DMS 273 (cell line): ENCODE measurements around the gene NMBR.
"Not testable (repeated sequence)": the region's sequence is repeated elsewhere in the genome, so short reads cannot be mapped to it uniquely, and the experiment has no call there.

Source experiments
- DNase-seq: peaks from one replicate; lab custom pipeline; 2025; ENCODE audit not compliant: unreplicated experiment; lab: John Stamatoyannopoulos, UW

Gene NMBR

GRCh38 chr6:142155091-142155490 lies 8.2 kb upstream of the NMBR start:
- DNase-seq = no peak

DNA sequence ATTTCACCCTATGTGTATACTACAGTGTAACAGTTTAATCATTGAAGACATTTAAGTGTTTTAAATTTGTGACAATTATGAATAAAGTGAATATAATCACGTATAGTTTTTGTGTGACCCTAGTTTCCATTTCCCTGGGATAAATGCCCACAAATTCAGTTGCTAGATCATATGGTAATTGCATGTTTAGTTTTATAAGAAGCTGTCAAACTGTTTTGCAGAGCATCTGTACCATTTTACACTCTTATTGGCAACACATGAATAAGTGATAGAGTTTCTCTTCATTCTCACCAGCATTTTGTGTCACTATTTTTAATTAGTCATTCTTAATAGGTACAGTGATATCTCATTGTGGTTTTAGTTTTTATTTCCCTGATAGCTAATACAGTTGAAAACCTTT lies 7.4 kb upstream of the NMBR start:
- DNase-seq = no peak

DNA sequence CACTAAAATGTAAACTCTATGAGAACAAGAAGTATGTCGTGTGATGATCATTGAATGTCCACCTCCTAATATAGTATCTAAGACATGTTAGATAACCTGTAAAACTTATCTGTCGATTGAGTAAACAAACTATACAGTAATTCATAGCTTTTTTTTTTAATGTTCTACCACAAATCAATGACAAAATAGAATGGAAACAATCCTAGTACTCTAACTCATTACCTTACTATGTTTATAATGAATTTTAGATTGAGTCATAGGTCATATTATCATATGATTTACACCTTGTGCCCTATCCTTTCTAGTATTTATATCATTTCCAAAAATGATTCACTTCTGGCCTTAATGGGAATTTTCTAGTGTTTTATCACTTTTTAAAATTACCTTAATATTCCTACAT lies 6.3 kb upstream of the NMBR start:
- DNase-seq = no peak

DNA sequence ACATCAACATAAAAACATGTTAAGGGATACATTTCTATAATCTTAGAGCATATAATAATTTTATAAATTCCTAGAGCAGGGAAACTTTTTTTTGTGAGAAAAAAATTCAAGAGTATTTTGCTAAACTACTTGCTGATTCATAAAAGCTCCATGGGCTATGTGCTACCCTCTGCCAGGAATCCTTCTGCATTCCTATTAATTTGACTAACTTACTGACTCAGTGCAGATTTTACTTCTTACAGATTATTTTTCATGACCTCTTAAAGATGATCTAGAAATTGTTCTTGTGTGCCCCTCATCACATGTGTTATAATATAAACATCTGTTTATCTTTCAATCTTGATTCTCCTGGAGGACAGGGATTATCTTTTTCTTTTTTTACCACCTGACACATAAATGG lies 5.8 kb upstream of the NMBR start:
- no peak for DNase-seq

- DNase-seq = not testable (repeated sequence)
Observed at GRCh38 chr6:142141531-142141930, 5.4 kb downstream of the NMBR start.

- DNase-seq = no peak
Observed at GRCh38 chr6:142138876-142139275, 8.0 kb downstream of the NMBR start.

GRCh38 chr6:142132625-142133024 lies 14.3 kb downstream of the NMBR start, which contains the start of gene GJE1:
Gene GJE1, plus strand, starts transcription at chr6:142132925. Its CDS starts 234 bp downstream, at chr6:142133159.
- DNase-seq = no peak

GRCh38 chr6:142130814-142131213 lies 16.1 kb downstream of the NMBR start:
- no peak for DNase-seq

DNA sequence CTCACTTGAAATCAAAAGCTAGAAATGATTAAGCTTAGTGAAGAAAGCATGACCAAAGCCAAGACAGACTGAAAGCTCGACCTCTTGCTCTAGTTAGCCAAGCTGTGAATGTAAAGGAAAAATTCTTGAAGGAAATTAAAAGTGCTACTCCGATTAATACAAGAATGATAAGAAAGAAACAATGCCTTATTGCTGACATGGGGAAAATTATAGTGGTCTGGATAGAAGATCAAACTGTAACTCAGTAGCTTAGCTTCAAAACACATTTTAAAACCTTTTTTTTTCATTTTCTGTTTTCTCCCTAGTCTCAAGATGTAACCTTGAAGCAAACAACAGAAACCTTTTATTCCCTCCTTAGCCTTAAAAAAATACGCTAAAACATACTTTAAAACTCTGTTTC lies 25.6 kb downstream of the NMBR start:
- no peak for DNase-seq

DNA sequence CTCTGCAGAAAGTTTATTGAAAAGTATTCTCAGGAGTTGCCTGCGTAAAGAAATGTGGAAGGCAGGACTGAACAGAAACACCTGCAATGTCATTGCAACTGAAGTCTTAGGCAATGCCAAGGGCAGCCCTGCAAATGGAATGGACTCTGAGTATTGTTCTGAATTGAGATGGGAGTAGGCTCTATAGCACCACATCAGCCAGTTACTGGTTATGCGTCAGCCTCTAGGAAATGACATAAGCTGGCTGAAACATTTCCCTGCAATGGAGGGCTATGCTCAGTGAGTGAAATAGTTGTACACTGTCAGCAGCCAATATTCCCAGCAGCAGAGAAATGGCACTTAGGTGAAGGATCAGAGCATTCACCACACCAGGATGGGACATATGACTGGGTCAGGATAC lies 28.0 kb downstream of the NMBR start:
- DNase-seq = no peak

GRCh38 chr6:142118328-142118727 lies 28.6 kb downstream of the NMBR start:
- no peak for DNase-seq

DNA sequence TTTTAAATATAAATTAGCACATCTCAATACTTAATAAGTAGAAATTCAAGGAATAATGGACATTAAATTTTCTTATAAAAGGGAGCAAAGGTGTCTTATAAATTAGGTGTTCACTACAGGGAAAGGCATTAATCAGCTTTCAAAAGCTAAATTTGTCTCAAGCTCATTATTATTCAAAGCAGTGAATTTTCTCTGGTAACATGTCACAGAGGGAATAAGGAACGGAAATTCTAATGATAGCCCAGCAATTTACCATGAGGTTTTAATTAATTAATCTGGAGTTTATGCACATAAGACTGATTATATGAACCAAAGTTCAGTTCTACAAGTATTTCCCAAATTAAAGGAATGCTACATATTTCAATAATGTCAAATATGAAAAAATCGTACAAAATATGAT lies 29.6 kb downstream of the NMBR start:
- no peak for DNase-seq

DNA sequence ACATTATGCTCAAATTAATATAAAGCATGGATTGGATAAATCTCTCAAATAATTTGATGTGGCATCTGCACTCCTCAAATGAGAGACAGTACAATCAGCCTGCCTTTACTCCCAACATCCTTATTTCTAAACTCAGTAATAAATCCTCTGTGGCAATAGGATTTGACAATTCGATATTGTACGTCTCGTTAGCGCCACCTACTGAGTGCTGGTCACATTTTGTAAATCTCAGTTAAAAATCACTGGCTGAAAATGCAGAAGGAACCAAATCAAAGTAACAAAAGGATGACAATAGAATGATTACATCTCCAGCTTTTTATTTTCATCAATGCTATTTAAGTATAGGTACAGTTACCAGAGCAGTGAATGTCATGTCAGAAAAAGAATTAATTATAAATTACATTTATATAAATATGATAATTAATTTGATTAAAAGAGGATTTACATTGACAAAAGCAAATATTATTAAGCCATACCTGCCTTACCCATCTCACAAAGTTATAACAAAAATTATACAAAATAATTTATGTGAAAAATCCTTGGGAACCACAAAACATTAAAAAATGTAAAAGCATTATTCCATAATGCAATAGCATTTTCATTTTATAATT lies 34.4 kb downstream of the NMBR start:
- peak; percentile 85 for DNase-seq

DNA sequence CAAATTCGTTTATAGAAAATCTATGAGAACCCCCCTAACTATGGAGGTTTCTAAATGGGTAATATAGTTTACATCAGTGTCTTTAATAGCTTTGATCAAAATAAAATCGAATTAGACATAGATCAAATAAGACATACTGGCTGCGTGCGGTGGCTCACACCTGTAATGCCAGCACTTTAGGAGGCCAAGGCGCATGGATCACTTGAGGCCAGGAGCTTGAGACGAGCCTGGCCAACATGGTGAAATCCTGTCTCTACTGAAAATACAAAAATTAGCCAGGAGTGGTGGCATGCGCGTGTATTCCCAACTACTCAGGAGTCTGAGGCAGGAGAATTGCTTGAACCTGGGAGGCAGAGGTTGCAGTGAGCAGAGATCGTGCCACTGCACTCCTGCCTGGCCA lies 36.1 kb downstream of the NMBR start:
- not testable (repeated sequence) for DNase-seq

GRCh38 chr6:142104820-142105219 lies 42.1 kb downstream of the NMBR start:
- DNase-seq = not testable (repeated sequence)

- peak; percentile 2 for DNase-seq
Observed at GRCh38 chr6:142088858-142089216, 58.1 kb downstream of the NMBR start.

DNA sequence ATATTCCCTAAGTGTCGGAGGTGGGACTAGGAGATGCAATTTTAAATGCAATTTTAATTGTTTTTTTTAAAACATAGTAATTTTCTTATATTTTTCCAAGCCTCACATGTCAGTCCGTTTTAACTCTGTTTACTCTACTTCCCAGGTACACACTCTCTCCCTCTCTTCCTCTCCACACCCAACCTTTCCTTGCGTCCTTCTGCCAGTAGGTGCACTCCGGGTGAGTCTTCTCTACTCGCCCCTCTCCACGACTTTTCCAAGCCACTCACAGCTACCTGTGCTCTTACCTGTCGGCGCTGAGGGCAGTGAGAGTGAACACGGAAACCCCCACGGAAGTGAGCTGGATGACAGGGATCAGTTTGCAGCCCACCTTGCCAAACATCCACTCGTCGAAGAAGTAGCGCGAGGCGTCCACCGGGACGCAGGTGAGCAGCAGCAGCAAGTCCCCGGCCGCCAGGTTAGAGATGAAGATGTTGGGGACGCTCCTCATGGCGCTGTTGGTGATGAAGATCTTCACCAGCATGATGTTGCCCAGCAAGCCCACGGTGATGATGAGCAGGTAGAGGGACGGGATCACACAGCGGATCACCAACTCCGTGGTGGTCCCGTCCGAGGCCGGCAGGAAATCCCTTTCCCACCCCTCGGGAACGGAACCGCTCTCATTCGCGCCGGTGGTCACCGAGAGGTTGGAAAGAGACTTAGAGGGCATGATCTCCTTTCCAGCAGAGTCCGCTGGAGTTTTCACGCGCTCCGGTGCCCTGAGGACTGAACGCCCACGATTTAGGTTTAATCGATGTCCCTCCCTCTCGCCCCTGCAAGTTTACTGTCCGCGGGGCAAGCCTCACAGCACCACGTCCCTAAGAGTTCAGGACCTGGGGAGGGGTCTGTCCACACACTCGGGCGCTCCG lies 58.7 kb downstream of the NMBR start:
- DNase-seq = no peak

- DNase-seq = no peak
Observed at GRCh38 chr6:142079130-142079529, 67.8 kb downstream of the NMBR start.

DNA sequence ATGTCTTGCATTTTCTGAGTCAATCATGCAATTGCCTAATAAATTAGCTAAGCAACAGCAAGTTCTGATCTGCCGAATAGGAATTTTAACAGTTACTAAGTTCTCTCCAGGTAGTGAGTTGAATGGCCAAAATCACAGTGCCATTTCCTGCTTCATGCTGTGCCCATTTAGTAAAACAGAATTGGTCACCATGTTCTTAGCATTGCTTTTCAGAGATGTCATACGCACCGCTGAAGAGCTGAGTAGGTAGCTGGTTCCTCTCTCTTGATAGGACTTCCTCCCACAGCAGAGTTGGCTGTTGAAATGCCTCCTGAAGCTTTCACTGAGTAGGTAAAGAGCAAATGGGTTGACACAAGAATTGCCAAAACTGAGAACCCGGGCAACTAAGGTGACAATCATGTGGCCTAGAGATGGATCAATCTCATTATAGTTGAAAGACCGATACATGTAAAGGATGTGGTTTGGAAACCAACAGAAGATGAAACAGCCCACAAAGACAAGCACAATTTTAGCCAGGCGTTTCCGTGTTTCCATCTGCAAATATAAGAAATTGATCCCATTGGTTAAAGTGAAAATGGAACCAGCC lies 71.3 kb downstream of the NMBR start:
- DNase-seq = no peak

GRCh38 chr6:142074516-142074915 lies 72.4 kb downstream of the NMBR start:
- no peak for DNase-seq

GRCh38 chr6:142071981-142072380 lies 74.9 kb downstream of the NMBR start:
- peak; percentile 3 for DNase-seq

DNA sequence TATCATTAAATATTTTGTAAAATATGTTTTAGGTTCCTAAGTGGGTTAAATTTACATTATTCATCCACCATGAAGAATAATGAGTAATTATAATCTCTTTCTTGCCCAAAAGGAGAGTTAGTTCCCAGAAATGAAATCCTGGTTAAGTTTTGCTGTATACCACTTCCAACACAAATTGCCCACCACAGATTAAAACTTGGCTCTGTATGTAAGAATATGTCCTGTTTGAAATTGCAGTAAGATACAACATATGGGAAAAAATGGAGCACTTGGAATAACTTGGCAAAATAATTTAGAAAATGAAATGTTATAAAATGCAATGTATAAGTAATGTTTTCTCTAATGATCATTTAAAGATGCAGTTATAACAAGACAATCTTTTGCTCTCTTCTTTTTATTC lies 78.5 kb downstream of the NMBR start:
- DNase-seq = no peak
